ENCODE results near the gene CHGA.

DNA sequence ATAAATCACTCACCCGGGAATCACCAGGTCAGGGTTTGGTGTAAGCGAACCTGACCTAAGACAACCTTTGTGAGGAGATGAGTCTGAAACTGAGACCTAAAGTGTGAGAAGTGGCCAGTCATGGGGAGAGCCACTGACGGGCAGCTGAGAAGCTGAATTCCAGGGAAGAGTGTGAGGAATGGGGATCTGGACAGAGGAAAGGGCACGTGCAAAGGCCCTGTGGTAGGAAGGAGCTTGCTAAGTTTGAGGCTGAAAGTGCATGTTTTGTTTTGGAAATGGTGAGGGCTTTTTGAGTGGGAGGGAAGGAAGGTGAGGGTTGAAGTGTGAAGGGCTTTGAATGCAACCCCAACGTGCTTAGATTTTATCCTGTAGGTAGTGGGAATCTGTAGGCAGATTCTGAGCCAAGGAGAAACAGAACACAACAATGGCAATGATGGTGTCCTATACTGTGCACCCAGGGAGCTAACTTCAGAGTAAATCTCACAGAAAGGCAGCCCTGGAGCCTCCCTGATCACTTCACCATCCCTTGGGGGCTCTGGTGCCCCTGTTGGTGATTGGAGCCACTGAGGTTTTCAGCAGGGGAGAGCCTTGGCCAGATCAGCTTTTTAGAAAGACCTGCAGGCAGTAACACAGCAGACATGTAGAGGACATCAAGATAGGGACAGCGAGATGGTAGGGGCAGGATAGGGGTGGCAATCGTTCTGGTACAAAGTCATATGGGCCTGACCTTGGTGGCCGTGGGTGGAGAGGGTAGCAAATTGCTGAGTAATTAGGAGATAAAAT is 37.5 kb upstream of the CHGA start:
- TF ChIP-seq POLR2AphosphoS5 (IDR thresholded peaks at IDR 0.05; ENCODE audit: insufficient read depth in 1 of 2, low read depth in 1 of 2) (no peak), CTCF (IDR thresholded peaks at IDR 0.05) (no peak)
